Measurements from ENCODE around the gene PHACTR3. TPM values are rescaled to one million over a fixed set of nuclear protein-coding genes. Genes with fewer than 3 reads are reported as not detected.

PHACTR3 gene
- total RNA-seq, 1 experiment from 2014 or later: not detected

GRCh38 chr20:59730722-59731121 lies 126.4 kb downstream of the PHACTR3 start:
- TF ChIP-seq ZFX (IDR thresholded peaks at IDR 0.05): no peak
- TF ChIP-seq EZH2 (IDR thresholded peaks at IDR 0.05): no peak
- no peak for TF ChIP-seq SRF (IDR thresholded peaks at IDR 0.05; ENCODE audit: low read depth)
- TF ChIP-seq CEBPB (IDR thresholded peaks at IDR 0.05; ENCODE audit: low read depth): no peak
- TF ChIP-seq SP1 (IDR thresholded peaks at IDR 0.05; ENCODE audit: low read depth): no peak
- TF ChIP-seq, protein P1, sequence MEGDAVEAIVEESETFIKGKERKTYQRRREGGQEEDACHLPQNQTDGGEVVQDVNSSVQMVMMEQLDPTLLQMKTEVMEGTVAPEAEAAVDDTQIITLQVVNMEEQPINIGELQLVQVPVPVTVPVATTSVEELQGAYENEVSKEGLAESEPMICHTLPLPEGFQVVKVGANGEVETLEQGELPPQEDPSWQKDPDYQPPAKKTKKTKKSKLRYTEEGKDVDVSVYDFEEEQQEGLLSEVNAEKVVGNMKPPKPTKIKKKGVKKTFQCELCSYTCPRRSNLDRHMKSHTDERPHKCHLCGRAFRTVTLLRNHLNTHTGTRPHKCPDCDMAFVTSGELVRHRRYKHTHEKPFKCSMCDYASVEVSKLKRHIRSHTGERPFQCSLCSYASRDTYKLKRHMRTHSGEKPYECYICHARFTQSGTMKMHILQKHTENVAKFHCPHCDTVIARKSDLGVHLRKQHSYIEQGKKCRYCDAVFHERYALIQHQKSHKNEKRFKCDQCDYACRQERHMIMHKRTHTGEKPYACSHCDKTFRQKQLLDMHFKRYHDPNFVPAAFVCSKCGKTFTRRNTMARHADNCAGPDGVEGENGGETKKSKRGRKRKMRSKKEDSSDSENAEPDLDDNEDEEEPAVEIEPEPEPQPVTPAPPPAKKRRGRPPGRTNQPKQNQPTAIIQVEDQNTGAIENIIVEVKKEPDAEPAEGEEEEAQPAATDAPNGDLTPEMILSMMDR (IDR thresholded peaks at IDR 0.05 in 2 of 3, conservative IDR thresholded peaks at IDR 0.05 in 1 of 3; ENCODE audit: borderline replicate concordance in 1 of 3, insufficient read depth in 1 of 3, low read depth in 2 of 3, low read length in 2 of 3): no peak
- no peak for TF ChIP-seq JUND (IDR thresholded peaks at IDR 0.05)
- no peak for TF ChIP-seq EZH2phosphoT487 (IDR thresholded peaks at IDR 0.05; ENCODE audit: borderline replicate concordance)
- no peak for TF ChIP-seq SIN3A (IDR thresholded peaks at IDR 0.05; ENCODE audit: low read depth)
- TF ChIP-seq, protein P2, sequence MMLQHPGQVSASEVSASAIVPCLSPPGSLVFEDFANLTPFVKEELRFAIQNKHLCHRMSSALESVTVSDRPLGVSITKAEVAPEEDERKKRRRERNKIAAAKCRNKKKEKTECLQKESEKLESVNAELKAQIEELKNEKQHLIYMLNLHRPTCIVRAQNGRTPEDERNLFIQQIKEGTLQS (IDR thresholded peaks at IDR 0.05): no peak
- TF ChIP-seq ZNF274 (IDR thresholded peaks at IDR 0.05; ENCODE audit: low read depth, low read length): no peak
- no peak for TF ChIP-seq ZBTB33 (IDR thresholded peaks at IDR 0.05; ENCODE audit: extremely low read depth, insufficient replicate concordance, low read length)
- ChIA-PET CTCF (no interaction called here), POLR2A (no interaction called here), RAD21 (ENCODE audit: low non-redundant PET in 1 of 2, low total read pairs in 2 of 2, uncharacterized antibody in 2 of 2, unreplicated experiment in 2 of 2) (no interaction called here)
- no peak overlapping the region for H3K9ac ChIP-seq (ENCODE audit: low read length)
- H3K9me2 ChIP-seq (ENCODE audit: insufficient read depth): no peaks in the 10 kb centered on the region
- H3K36me3 ChIP-seq (ENCODE audit: control insufficient read depth in 1 of 2, insufficient read depth in 2 of 2, low read length in 2 of 2): no peaks in the 10 kb centered on the region
- no peak overlapping the region for H2AFZ ChIP-seq (ENCODE audit: low read depth, low read length, poor library complexity, severe bottlenecking)
- no peak overlapping the region for H3K4me2 ChIP-seq (ENCODE audit: low read length)
- no TSS peak for BruUV-seq (replicated peaks)
- H4K20me1 ChIP-seq (ENCODE audit: insufficient read depth): no peaks in the 10 kb centered on the region
- intact Hi-C loops (cut with micrococcal nuclease): no loop called here
- H3K9me3 ChIP-seq (ENCODE audit: control insufficient read depth in 1 of 2, insufficient read depth in 1 of 2, low read depth in 1 of 2, low read length in 2 of 2): no peaks in the 10 kb centered on the region
- H3K27ac ChIP-seq (ENCODE audit: low read depth, low read length): no peak overlapping the region
- H3K4me3 ChIP-seq (replicated peaks in 1 of 2; ENCODE audit: low read depth in 1 of 2, low read length in 2 of 2): no peak overlapping the region
- no peak for ATAC-seq
- peaks cover 23% of the 10 kb centered on the region for H3K27me3 ChIP-seq (ENCODE audit: insufficient read depth, low read length)
- no peak for DNase-seq (ENCODE audit: low read depth, low spot score)
- H3K4me1 ChIP-seq (ENCODE audit: control insufficient read depth in 1 of 2, insufficient read depth in 2 of 2, low read length in 2 of 2): no peaks in the 10 kb centered on the region
- H3K79me2 ChIP-seq (ENCODE audit: insufficient read depth, low read length): no peaks in the 10 kb centered on the region

Data from HCT116 (cell line).